Body of pancreas (tissue), 4 donors: ENCODE data around the gene SLC24A5.

Experiments
- CTCF ChIP-seq, 7 experiments: fragments of 450-650 bp in 4 of 7; fragments of 200-600 bp in 3 of 7; sonication (generic) in 3 of 7; IDR thresholded peaks; one replicate each; pipeline ENCODE4 v1.5.1; 2016 to 2019; ENCODE audit warnings: antibody characterized with exemption in 7 of 7
- POLR2A ChIP-seq, 3 donors: fragments of 450-650 bp; IDR thresholded peaks; one replicate each; pipeline ENCODE4 v1.6.1; 2016; ENCODE audit warnings: antibody characterized with exemption in 3 of 3, mild to moderate bottlenecking in 2 of 3

- TF ChIP-seq CTCF (IDR thresholded peaks at IDR 0.05), result no peak
- TF ChIP-seq POLR2A (IDR thresholded peaks at IDR 0.05), result no peak
Observed at GRCh38 chr15:48143856-48144255, 23.1 kb downstream of the SLC24A5 start.
